Testis (tissue), 2 donors: ENCODE results near the gene OR2A12.

ENCODE experiments used
- CTCF ChIP-seq, 3 experiments: fragments of 450-650 bp in 2 of 3; fragments of 200-600 bp in 1 of 3; sonication (generic) in 1 of 3; IDR thresholded peaks; one replicate each; pipeline ENCODE4 v1.5.1; 2016 to 2019; ENCODE audit warnings: antibody characterized with exemption in 3 of 3, mild to moderate bottlenecking in 2 of 3, moderate library complexity in 1 of 3
- POLR2A ChIP-seq: fragments of 450-650 bp; IDR thresholded peaks from one replicate; pipeline ENCODE4 v1.6.1; 2017; ENCODE audit warnings: antibody characterized with exemption, mild to moderate bottlenecking, moderate library complexity

DNA sequence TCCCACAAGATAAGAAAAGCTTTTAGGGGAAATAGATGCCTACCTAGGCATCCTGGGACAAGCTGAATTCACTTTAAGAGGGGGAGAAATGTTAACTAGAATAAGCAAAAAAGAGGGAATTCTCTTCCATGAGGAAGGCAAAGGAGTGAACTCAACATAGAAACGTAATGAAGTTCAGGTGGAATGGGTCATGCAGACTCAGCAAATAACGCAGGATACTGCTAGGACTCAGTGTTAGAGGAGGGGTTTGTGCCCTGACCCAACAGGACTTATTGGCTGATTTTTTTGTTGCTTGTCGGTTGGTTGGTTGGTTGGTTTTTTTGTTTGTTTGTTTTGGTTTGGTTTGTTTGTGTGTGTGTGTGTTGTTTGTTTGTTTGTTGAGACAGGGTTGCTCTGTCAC is 46.2 kb downstream of the OR2A12 start:
- TF ChIP-seq CTCF (IDR thresholded peaks at IDR 0.05): no peak
- TF ChIP-seq POLR2A: no peak
